CMK (cell line): Measurements from ENCODE around the gene ABHD15.

Experiments used
- DNase-seq: peaks from one replicate; pipeline ENCODE4 v3.0.0-alpha.2; 2010; ENCODE audit warnings: low read depth

ABHD15 gene

GRCh38 chr17:29566473-29567303 is at the start of gene ABHD15:
ABHD15 (minus strand) TSS chr17:29567037; CDS start chr17:29566966, 71 bp downstream.
- no peak for DNase-seq

- no peak for DNase-seq
Measured at GRCh38 chr17:29615492-29616299, 48.9 kb upstream of the ABHD15 start.

GRCh38 chr17:29615048-29615385 is 48.2 kb upstream of the ABHD15 start:
- no peak for DNase-seq

GRCh38 chr17:29614349-29615047 is 47.7 kb upstream of the ABHD15 start:
- DNase-seq = no peak

GRCh38 chr17:29613856-29614255 is 47.0 kb upstream of the ABHD15 start:
- no peak for DNase-seq

GRCh38 chr17:29613352-29613837 is 46.6 kb upstream of the ABHD15 start:
- DNase-seq = peak; percentile 64

GRCh38 chr17:29612404-29613280 is 45.8 kb upstream of the ABHD15 start:
- no peak for DNase-seq

GRCh38 chr17:29612094-29612403 is 45.2 kb upstream of the ABHD15 start:
- DNase-seq = no peak

GRCh38 chr17:29611351-29612093 is 44.7 kb upstream of the ABHD15 start:
- no peak for DNase-seq

GRCh38 chr17:29610395-29610794 is 43.6 kb upstream of the ABHD15 start:
- DNase-seq = no peak

- DNase-seq = no peak
Measured at GRCh38 chr17:29608986-29609385, 42.1 kb upstream of the ABHD15 start.

GRCh38 chr17:29607557-29608195 is 40.8 kb upstream of the ABHD15 start:
- DNase-seq = no peak

GRCh38 chr17:29603109-29603674 is 36.4 kb upstream of the ABHD15 start:
- no peak for DNase-seq

GRCh38 chr17:29597361-29598172 is 30.7 kb upstream of the ABHD15 start:
- DNase-seq = no peak

- DNase-seq = no peak
Measured at GRCh38 chr17:29596811-29597210, 30.0 kb upstream of the ABHD15 start.

GRCh38 chr17:29595943-29596774 is 29.3 kb upstream of the ABHD15 start:
- DNase-seq = no peak

- no peak for DNase-seq
Measured at GRCh38 chr17:29595107-29595942, 28.5 kb upstream of the ABHD15 start.
